Renal pelvis (tissue), 4 donors: ENCODE measurements around the gene CIITA. TPM values are rescaled to one million over a fixed set of nuclear protein-coding genes. Genes with fewer than 3 reads are reported as not detected.
A peak's percentile ranks its signal among the peaks of the same experiment; 100 is the strongest.
"Not testable (repeated sequence)": the region's sequence is repeated elsewhere in the genome, so short reads cannot be mapped to it uniquely, and the experiment has no call there.

Source experiments
- DNase-seq: peaks from one replicate; pipeline ENCODE4 v3.0.0-alpha.2; 2013
- polyA plus RNA-seq, 3 donors: library from polyadenylated mRNA; unstranded; fragments of 120-200 nt; gene quantifications; one replicate each; pipeline ENCODE4 v1.2.1, GENCODE V29; 2013; ENCODE audit not compliant: insufficient read length in 3 of 3

The CIITA gene
- polyA plus RNA-seq, 3 donors, result 3.6 to 7.0 (median 6.7) TPM

DNA sequence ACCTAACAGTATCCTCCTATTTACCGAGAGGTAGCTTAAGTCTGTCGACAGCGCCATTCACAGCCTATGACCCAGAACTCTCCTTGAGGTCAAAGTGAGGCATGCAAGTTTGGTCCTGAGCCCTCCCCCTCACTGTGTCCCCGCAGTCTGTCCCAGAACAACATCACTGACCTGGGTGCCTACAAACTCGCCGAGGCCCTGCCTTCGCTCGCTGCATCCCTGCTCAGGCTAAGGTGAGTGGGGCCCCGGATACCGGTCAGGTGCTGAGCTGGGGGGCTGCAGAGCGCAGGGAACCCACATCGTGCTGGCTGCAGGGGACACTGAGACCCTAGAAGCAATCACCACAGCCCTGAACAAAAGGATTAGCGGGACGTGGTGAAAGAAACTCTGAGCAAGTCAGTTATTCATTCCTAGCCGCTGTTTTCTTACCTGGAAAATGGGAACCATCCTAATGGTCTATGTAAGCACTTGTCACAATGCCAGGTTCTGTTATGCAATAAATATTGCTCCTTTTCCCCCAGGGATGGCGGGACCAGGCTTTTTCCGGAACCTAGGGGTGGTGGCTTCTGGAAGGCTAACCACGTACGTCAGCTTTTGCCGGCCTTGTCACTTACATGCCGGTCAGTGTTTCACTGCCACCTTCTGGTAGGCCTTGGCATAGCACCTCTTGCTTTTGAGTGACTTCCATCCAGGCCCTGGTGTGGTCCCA is 41.4 kb downstream of the CIITA start:
- DNase-seq, result peak; percentile 91

DNA sequence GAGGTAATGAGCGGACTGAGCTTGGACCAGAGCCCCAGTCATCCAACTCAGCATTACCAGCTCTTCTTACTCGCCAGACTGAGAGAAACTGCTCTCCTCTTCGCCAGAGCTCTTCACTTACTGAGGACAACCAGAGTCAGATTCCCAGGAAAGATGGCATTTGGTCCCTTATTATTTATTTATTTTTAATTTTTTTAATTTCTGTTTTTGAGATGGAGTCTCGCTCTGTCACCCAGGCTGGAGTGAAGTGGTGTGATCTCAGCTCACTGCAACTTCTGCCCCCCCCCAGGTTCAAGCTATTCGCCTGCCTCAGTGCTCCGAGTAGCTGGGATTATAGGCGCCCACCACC is 42.0 kb downstream of the CIITA start:
- no peak for DNase-seq

DNA sequence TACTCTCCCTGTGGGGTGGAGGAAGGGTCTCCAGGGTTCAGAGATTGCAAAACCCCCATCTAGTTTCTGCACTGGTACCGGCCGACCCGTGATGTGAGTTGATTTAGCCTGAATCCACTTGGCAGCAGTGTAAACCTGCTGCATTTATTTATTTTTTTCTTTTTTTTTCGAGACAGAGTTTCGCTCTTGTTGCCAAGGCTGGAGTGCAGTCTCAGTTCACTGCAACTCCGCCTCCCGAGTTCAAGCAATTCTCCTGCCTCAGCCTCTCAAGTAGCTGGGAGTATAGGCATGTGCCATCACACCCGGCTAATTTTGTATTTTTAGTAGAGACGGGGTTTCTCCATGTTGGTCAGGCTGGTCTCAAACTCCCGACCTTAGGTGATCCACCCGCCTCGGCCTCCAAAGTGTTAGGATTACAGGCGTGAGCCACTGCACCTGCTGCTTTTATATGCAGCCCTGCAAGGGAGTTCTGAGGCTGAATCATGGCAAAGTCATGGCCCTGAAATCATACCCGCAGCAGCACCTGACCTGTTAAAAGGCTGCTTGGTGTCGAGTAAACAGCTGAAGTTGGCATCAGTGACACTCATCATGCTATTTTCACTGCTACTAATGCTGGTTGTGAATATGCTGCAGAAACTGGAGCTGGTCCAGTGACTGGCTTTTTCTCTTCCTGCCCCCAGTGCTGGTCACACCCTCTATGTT is 43.9 kb downstream of the CIITA start:
- no peak for DNase-seq

DNA sequence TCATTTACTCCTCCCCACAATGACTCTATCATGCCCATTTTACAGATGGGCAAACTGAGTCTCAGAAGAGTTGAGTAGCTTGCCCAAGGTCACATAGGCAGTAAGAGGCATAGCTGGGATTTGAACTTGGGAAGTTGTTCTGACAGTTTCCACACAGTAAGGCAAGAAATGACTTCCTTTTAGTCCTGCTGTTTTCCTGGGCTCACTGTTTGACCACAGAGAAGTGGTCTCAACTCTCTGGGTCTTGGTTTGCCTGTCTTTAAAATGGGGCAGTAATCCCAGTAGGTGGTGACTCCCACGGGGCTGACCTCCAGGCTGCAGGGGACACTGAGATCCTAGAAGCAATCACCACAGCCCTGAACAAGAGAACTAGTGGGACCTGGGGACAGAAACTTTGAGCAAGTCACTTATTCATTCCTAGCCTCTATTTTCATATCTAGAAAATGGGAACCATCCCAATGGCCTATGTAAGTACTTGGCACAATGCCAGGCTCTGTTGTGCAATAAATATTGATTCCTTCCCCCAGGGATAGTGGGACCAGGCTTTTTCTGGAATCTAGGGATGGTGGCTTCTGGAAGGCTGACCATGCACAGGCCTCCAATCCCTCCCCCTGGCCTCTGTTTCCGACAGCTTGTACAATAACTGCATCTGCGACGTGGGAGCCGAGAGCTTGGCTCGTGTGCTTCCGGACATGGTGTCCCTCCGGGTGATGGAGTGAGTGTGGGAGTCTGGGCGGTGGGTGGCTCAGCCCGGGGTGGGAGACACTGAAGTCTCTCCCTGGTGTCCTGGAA is 44.7 kb downstream of the CIITA start:
- DNase-seq, result no peak

DNA sequence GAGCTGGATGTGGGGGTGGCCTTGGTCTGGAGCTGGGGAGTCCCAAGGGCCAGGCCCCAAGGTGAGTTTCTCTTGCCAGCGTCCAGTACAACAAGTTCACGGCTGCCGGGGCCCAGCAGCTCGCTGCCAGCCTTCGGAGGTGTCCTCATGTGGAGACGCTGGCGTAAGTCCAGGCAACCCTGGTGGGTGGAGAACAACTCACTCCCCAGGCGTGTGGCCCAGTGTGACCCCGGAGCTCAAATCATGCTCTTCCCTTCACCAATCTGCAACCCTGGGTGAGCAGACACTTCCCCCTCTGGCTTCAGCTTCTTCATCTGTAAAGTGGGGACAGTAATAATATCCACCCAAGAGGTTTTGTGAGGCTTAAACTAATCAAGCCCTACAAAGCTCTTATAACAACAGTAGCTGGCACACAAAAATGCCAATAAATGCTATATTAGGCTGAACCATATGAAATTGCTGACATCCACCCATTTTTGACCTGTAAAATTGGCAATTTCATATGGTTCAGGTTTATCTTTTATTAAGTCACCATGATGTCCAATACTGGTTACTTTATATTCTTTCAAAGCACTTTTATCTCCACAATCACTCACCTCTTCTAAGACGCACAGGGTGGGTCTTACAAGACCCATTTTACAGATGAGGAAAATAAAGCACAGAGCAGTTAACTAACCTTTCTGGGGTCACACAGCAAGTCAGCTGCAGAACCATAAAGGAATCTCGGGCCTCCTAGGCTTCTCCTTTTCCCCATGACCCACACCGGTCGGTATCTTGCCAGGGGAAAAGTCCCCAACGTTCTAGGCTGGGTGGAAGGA is 45.5 kb downstream of the CIITA start:
- DNase-seq, result no peak

DNA sequence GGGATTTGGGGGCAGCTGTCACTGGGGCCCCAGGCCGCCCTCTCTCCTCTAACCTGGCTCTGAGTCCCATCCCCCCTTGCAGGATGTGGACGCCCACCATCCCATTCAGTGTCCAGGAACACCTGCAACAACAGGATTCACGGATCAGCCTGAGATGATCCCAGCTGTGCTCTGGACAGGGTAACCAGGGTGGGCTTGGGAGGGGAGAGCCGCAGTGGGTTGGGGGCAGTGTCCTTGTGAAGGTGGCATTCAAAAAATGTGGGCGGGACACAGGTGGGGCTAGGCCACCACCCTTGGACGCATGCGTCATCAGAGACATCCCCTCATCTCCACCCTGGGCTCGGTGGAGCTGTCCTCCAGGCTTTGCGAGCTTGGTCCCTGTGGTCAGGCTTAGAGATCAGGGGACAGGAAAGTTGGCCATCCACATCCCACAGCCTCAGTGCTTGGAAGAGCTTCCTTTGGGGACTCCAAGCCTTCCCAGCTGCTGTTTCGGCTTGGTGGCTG is 46.2 kb downstream of the CIITA start:
- no peak for DNase-seq

DNA sequence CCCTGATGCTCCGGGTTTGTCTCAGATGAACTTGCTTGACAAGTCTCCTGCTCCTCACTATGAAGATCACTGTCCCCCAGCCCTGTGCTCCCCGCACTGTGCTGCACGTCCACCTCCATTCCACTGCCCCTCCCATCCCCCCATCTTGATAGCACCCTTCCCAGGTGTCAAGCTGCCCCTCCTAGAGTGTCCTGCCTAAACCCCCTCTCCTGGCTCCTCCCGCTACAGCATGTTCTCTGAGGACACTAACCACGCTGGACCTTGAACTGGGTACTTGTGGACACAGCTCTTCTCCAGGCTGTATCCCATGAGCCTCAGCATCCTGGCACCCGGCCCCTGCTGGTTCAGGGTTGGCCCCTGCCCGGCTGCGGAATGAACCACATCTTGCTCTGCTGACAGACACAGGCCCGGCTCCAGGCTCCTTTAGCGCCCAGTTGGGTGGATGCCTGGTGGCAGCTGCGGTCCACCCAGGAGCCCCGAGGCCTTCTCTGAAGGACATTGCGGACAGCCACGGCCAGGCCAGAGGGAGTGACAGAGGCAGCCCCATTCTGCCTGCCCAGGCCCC is 46.7 kb downstream of the CIITA start:
- DNase-seq, result no peak

DNA sequence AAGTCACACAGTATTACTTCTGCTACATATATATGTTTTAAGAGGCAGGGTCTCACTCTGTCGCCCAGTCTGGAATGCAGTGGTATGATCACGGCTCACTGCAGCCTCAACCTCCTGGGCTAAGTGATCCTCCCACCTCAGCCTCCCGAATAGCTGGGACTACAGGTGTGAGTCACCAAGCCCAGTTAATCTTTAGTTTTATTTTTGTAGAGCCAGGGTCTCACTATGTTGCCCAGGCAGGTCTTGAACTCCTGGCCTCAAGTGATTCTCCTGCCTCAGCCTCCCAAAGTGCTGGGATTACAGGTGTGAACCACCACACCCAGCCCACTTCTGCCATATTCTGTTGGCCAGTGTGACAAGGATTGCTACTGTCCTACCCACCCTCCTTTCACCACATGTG is 48.3 kb downstream of the CIITA start:
- DNase-seq, result not testable (repeated sequence)

DNA sequence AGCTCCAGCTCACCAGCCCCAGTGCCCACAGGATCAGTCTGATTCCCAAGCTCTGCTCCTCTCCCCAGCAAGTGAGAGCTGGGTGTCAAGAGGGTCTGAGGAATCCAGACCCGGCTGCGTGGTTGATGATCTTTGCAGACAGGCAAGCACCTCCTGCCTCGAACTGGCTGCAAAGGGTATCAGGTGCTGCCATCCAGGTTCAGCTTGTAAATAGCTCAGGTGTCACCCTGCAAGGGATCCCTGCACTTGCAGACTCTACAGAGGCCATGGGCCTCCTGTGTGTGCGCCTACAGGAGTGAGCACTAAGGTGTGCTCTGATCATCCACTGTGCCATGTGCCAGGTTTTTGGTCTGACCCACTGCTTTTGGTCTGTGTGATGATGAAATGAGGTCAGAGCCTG is 49.1 kb downstream of the CIITA start:
- no peak for DNase-seq

DNA sequence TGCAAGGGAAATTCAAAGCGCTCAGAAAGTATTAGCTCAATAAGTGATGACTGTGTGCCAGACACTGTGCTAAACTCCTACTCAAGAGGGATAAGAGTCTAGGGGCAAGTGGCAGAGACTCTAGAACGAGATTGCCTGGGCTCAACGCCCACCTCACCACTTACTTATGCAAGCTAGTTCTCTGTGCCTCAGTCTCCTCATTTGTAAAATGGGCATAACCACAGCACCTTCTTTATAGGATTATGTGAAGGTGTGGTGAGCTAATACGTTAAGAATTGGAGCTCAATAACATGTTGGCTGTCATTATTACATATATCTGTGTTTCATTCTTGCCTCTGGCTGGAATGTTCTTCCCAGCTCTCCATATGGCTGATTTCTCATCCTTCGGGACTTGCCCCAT is 49.9 kb downstream of the CIITA start:
- no peak for DNase-seq

DNA sequence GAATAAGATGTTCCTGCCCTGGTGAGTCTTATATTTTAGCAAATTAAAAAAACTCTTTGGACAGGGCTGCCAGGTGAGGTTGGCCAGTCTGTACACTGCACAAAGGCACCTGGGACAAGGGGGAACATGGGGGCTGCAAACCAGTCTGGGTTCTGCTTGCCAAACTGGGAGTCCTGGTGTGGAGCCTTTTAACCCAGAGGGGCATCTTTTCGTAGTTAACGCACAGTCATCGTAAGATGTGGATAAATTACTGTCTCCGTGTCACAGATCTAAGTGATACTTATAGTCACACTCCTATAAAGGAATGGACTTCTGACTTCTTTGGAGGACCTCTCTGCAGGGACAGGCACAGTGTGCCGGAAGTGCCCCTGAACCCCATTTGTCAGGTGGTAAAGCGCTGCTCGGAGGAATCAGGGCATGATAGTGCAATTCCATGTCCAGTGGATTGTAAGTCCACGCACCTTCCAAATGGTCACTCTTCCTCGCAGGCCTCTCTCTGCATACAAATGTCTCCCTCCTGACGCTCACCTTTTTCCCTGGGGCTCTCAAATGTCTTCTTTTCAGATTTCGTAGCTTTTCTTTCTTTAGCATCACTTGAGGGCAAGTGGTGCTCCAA is 50.6 kb downstream of the CIITA start:
- DNase-seq, result no peak

DNA sequence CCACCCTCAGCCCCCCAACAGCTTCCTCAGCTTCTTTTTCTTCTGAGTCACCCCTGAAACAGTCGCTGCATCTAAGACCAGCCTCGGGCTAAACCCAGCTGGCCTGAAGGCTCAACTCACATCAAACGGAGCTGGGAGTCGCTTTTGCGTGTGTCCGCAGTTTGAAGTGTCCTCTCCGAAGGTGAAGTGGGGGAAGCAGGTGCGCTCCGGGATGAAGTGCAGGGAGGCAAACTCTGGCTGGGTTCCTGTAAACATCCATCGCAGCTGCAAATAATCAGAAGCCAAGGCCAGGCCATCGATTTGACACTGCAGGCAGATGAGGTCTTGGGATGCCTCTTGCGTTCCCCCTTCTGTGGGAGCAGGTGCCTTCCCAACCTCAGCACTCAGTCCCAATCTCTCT is 52.1 kb downstream of the CIITA start:
- not testable (repeated sequence) for DNase-seq

DNA sequence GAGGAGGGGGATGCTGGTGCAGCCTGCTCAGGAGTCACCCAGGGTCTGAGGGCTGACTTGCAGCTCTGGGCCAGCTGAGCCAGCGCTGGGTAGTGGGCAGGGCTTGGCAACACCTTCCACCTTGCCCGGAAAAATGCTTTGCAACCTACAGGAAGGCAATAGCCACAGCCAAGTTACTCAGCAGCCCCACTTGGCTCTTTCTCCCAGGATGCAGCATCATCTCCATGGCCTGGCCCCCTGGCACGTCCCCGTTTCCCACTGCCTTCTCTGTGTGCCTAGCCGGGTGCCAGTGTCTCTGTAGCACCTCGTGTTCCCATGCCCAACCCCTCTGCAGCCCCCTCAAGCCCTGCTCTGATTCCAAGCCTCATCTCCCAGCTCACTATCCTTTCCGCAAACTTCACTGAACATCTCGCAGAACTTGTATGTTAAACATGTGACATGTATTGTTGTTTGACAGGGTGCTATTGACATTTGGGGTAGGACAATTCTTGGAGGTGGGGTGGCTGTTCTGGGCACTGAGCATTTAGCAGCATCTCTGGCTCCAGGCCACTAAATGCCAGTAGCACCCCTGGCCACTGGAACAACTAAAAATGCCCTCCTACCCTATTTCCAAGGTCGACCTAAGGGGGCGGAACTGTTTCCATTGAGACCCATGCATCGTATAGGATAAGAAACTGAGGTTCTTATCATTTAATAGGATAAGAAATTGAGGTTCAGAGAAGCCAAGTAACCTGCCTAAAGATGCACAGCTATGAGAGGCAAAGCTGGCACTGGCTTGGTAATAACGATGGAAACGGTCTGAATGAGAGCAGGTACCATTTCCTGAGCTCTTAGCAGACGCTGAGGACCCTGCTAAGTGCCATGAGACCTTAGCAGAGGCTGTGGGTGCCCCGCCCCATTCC is 53.1 kb downstream of the CIITA start:
- no peak for DNase-seq

DNA sequence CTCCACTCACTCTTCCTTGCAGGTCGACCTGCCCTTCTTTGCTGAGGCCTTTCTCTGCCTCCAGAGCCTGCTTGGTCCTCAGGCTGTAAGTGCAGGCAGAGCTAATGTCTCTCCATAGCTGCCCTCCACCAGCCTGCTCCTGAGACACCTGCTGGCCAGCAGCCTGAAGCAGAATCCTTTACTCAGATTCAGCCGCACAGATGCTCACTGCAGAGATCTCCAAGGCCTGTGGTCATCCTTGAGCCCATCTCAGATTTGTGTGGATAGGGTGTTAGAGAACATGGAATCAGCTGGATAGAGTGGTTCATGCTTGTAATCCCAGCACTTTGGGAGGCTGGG is 53.7 kb downstream of the CIITA start:
- DNase-seq, result no peak

DNA sequence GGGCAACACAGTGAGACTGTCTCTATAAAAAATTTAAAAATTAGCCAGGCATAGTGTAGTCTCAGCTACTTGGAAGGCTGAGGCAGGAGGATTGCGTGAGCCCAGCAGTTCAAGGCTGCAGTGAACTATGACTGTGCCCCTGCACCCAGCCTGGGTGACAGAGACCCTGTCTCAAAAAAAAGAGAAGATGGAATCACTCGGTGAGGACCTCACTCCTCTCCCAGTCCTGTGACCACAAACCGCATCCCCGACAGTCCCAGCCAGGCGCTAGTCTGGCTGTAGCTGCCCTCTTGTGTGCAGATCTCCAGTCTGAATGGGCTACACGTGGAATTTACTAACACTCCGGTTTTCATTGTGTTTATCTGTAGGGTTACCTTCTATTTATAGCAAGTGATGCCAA is 54.1 kb downstream of the CIITA start:
- no peak for DNase-seq

DNA sequence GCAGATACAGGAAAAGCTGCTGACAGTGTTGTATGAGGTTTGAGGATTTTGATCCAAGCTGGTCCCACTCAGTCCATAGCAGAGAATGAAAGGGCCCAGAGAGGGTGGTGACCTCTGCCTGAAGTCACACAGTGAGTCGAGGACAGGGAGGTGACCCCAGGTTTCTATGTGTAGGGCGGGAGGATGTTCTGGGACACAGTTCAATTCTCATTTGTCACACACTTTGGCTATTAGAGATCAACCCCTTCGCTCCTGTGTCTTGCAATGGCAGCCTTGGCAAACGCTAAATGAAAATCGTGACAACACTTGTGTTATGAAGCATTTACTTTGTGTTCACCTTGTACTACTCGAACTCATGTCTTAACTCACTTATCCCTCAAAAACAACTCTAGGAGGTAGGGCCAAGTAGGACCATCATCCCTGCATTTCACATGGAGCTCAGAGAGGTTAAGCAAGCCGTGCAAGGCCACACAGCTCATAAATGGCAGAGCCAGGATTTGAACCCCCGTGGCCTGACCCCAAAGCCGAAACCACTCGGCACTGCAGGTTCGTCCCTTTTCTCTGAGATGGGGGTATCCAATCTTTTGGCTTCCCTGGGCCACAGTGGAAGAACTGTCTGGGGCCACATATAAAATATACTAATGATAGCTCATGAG is 55.1 kb downstream of the CIITA start:
- no peak for DNase-seq

DNA sequence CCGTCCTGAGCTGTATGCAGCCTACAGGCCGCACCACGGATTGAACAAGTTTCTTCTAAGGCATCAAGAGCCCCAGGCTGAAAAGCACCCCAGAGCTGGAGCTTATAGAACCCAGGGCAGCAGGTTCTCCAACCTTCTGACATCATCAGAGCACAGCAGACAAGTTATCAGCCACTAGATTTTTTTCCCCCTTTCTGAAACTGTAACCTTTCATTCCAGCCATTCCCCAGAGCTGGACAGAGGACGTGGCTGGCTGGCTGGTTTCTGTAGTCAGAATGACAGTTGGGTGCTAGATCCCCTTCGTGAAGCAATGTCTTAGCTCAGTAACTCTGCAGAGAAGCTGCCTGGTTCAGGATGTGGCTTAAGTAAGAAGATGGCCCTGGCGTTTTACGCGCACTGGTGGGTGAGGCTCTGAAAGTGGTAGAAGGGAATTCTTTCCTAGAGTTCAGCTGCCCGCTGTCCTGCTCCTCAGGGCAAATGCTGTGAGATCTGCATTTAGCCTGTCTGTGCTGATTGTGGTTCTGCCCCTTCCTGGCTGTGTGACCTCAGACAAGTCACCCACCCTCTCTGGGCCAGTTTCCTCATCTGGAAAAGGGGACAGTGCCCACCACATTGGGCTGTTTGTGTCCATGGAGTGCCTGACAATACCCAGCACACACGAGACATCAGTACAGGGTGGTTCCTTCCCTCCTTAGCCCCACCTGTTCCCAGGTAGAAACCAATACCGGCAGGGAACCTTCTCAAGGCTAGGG is 56.1 kb downstream of the CIITA start:
- no peak for DNase-seq

DNA sequence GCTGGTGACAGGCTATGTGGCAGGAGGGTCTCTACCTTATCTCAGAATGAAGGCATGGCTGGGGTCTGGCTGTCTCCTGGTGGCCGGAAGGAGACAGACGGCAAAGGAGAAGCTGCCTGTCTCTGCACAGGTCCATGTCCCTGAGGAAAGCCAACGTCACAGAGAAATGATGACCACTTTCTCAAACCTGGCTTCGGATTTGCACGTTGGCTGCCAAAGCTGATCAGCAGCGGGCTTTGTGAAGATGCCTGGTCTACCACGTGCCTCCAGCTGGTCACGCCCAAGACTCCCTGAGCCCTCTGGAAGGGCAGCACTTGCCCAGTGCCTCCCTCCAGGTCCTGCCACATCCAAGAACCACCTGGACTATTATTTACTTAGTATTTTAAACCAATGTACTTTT is 56.9 kb downstream of the CIITA start:
- DNase-seq, result no peak
